Gastroesophageal sphincter (tissue), 4 donors: Measurements from ENCODE around the gene RGS21. TPM values are rescaled to one million over a fixed set of nuclear protein-coding genes. Genes with fewer than 3 reads are reported as not detected.
"Not testable (repeated sequence)": the region's sequence is repeated elsewhere in the genome, so short reads cannot be mapped to it uniquely, and the experiment has no call there.

ENCODE experiments used
- ATAC-seq: fragments of 150-250 bp; one replicate; pipeline ENCODE4 v1.9.1; 2016; ENCODE audit warnings: mild to moderate bottlenecking, moderate library complexity
- H3K27ac ChIP-seq, 4 donors: fragments of 200-600 bp; sonication (generic) in 3 of 4; 1 replicate in 3 of 4; 2 replicates in 1 of 4; pipeline ENCODE4 v1.5.1; 2016 to 2019
- H3K27me3 ChIP-seq: fragments of 200-600 bp; sonication (generic); one replicate; pipeline ENCODE4 v1.5.1; 2019
- H3K36me3 ChIP-seq, 2 donors: fragments of 200-600 bp; sonication (generic); one replicate each; pipeline ENCODE4 v1.5.1; 2019; ENCODE audit warnings: control low read depth in 1 of 2
- H3K4me1 ChIP-seq, 3 donors: fragments of 200-600 bp; sonication (generic); 1 replicate in 2 of 3; 2 replicates in 1 of 3; pipeline ENCODE4 v1.5.1; 2016 to 2019; ENCODE audit warnings: control low read depth in 2 of 3
- H3K4me3 ChIP-seq, 2 donors: fragments of 200-600 bp; sonication (generic); one replicate each; pipeline ENCODE4 v1.5.1; 2019; ENCODE audit warnings: mild to moderate bottlenecking in 1 of 2, moderate library complexity in 1 of 2
- H3K9me3 ChIP-seq, 3 donors: fragments of 200-600 bp; sonication (generic); one replicate each; pipeline ENCODE4 v1.5.1; 2017 to 2019; ENCODE audit warnings: control low read depth in 2 of 3
- CTCF ChIP-seq, 4 experiments: fragments of 200-600 bp in 2 of 4; fragments of 450-650 bp in 2 of 4; sonication (generic) in 1 of 4; IDR thresholded peaks; one replicate each; pipeline ENCODE4 v1.5.1; 2017 to 2019; ENCODE audit warnings: antibody characterized with exemption in 4 of 4, mild to moderate bottlenecking in 2 of 4, moderate library complexity in 2 of 4
- EP300 ChIP-seq: sonication (generic); formaldehyde crosslinking; IDR thresholded peaks from one replicate; pipeline ENCODE4 v1.6.1; 2017; ENCODE audit warnings: antibody characterized with exemption, mild to moderate bottlenecking
- POLR2A ChIP-seq, 2 donors: fragments of 450-650 bp; IDR thresholded peaks; one replicate each; pipeline ENCODE4 v1.6.1; 2017; ENCODE audit warnings: antibody characterized with exemption in 2 of 2, mild to moderate bottlenecking in 2 of 2, moderate library complexity in 1 of 2
- POLR2AphosphoS5 ChIP-seq: sonication (generic); formaldehyde crosslinking; IDR thresholded peaks from one replicate; pipeline ENCODE4 v1.6.1; 2017; ENCODE audit warnings: antibody characterized with exemption
- WGBS, 2 donors: methylation state at CpG; one replicate each; pipeline ENCODE4 v1.1.5; 2018; ENCODE audit warnings: low coverage in 1 of 2; 5-methylcytosine and 5-hydroxymethylcytosine counted together
- total RNA-seq, 4 donors: library from RNA; depleted of rRNA; stranded (reverse); fragments of >200 nt; gene quantifications; one replicate each; pipeline ENCODE4 v1.1.0, GENCODE V29; 2016

Gene RGS21
- total RNA-seq, 4 donors from 2014 or later = not detected

GRCh38 chr1:192277635-192278034 is 39.2 kb upstream of the RGS21 start:
- no peaks in the 10 kb centered on the region for H3K4me1 ChIP-seq
- H3K27ac ChIP-seq = no peak overlapping the region
- ATAC-seq = no peak
- H3K36me3 ChIP-seq = no peaks in the 10 kb centered on the region
- no peaks in the 10 kb centered on the region for H3K27me3 ChIP-seq
- H3K9me3 ChIP-seq = peaks cover 0 to 19% (median 0%) of the 10 kb centered on the region in 3 donors
- WGBS, 2 donors = 50% methylated on average over 1 of the region's 1 CpG; no CpG with 5 or more reads in 1 of the 2 donors
- TF ChIP-seq EP300 = no peak
- no peak for TF ChIP-seq POLR2AphosphoS5
- TF ChIP-seq CTCF (IDR thresholded peaks at IDR 0.05) = no peak
- no peak for TF ChIP-seq POLR2A (IDR thresholded peaks at IDR 0.05)
- H3K4me3 ChIP-seq = no peak overlapping the region

GRCh38 chr1:192284927-192285326 is 31.9 kb upstream of the RGS21 start:
- Histone ChIP-seq H3K4me1 (no peaks in the 10 kb centered on the region), H3K27me3 (no peaks in the 10 kb centered on the region), H3K4me3 (no peak overlapping the region), H3K27ac (no peak overlapping the region), H3K36me3 (no peaks in the 10 kb centered on the region), H3K9me3 (peaks cover 0 to 45% (median 0%) of the 10 kb centered on the region in 3 donors)
- TF ChIP-seq POLR2A (IDR thresholded peaks at IDR 0.05) = no peak
- TF ChIP-seq CTCF (IDR thresholded peaks at IDR 0.05) = no peak
- no peak for TF ChIP-seq POLR2AphosphoS5
- no peak for TF ChIP-seq EP300
- 77 to 100% methylated on average over 1 to 2 of the region's 2 CpGs for WGBS, 2 donors
- no peak for ATAC-seq

- no peak for ATAC-seq
- TF ChIP-seq EP300 = no peak
- TF ChIP-seq POLR2AphosphoS5 = no peak
- TF ChIP-seq POLR2A (IDR thresholded peaks at IDR 0.05) = no peak
- no peak for TF ChIP-seq CTCF (IDR thresholded peaks at IDR 0.05)
- H3K9me3 ChIP-seq = peaks cover 0 to 4% (median 0%) of the 10 kb centered on the region in 3 donors
- no peaks in the 10 kb centered on the region for H3K36me3 ChIP-seq
- H3K27me3 ChIP-seq = no peaks in the 10 kb centered on the region
- no peak overlapping the region for H3K27ac ChIP-seq
- no peaks in the 10 kb centered on the region for H3K4me1 ChIP-seq
- no peak overlapping the region for H3K4me3 ChIP-seq
- 75 to 85% methylated on average over 1 of the region's 1 CpG for WGBS, 2 donors
Observed at GRCh38 chr1:192303029-192303428, 13.8 kb upstream of the RGS21 start.

- H3K4me1 ChIP-seq, H3K27me3 ChIP-seq, H3K4me3 ChIP-seq, ATAC-seq, H3K27ac ChIP-seq, H3K36me3 ChIP-seq: not testable (repeated sequence)
- peaks cover 0 to 17% (median 0%) of the 10 kb centered on the region in 3 donors for H3K9me3 ChIP-seq
- WGBS, 2 donors = 85 to 96% methylated on average over 2 of the region's 2 CpGs
Observed at GRCh38 chr1:192308314-192308713, 8.5 kb upstream of the RGS21 start.

GRCh38 chr1:192311281-192311680 is 5.5 kb upstream of the RGS21 start:
- H3K9me3 ChIP-seq = peaks cover 0 to 17% (median 0%) of the 10 kb centered on the region in 3 donors
- H3K27ac ChIP-seq = no peak overlapping the region
- TF ChIP-seq POLR2A (IDR thresholded peaks at IDR 0.05) = no peak
- TF ChIP-seq CTCF (IDR thresholded peaks at IDR 0.05) = peak in 3 of 4 experiments; percentile 10 to 43 (median 20)
- H3K4me3 ChIP-seq = no peak overlapping the region
- H3K36me3 ChIP-seq = no peaks in the 10 kb centered on the region
- no peaks in the 10 kb centered on the region for H3K27me3 ChIP-seq
- 71% methylated on average over 1 of the region's 1 CpG; no CpG with 5 or more reads in 1 of the 2 donors for WGBS, 2 donors
- no peaks in the 10 kb centered on the region for H3K4me1 ChIP-seq
- ATAC-seq = no peak
